T-helper 2 cell (primary cell): ENCODE results near the gene SURF4.
A peak's percentile ranks its signal among the peaks of the same experiment; 100 is the strongest.

ENCODE experiments used
- DNase-seq, 5 experiments: peaks; one replicate each; pipeline versions ENCODE4 v3.0.0 to v3.0.0-alpha.2; 2012 to 2022

SURF4 gene

DNA sequence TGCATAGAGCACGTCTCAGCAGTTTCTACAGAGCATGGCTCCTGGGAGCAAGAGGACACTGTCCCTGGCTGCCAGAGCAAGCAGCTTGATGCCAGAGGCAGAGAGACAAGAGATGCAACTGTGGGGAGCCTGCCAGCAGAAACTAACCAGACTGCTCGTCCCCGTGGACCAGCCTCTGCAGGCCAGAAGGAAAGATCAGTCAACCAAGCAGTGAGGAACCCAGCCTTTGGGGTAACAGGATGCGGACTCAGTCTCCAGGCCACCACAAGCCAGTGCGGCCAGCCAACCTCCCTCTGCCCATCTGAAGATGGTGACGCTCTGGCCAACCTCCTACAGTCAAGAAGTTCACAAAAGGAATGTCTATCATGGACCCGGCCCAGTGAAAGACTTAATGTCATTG lies 3.7 kb downstream of the SURF4 start:
- no peak for DNase-seq

DNA sequence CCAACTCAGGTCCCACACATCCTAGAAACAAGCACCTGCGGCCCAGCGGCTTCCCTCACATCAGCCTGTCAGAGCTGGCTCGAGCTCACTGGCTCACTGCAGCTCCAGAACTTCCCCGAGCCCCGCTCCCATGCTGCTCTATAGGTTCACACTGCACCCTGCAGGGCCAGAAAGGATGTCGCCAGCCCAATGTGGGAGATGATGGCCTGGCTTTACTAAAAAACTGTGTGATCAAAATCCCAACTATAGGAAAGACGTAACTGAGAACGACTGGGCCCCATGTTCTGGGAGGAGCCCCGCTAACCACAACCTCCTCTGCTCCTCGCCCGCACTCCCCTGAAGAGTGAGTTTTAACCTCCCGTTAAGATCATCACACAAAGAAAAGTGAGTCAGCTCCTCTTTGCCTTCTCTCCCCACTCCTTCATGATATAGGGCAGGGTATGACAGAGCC lies 4.6 kb downstream of the SURF4 start:
- DNase-seq: peak in 4 of 5 experiments; percentile 58 to 88 (median 72)

DNA sequence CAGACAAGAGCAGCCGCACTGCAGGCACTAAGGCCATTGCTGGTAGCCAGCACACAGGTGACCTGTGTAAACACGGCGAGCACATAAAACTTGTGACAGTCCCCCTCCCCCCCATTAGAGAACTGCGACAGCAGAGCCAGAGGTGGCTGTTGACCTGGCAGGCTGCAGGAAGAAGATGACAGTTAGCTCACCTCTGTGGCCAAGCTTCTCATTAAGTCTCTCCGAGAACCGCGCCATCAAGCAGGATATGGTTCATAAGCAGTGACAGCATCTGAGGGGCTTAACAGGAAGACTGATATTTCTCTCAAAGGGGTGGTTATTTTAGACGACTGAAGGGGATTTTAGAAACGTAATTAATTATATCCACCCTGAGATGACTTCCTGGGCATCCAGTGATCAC lies 5.2 kb downstream of the SURF4 start:
- peak in 3 of 5 experiments; percentile 26 to 88 (median 75) for DNase-seq

DNA sequence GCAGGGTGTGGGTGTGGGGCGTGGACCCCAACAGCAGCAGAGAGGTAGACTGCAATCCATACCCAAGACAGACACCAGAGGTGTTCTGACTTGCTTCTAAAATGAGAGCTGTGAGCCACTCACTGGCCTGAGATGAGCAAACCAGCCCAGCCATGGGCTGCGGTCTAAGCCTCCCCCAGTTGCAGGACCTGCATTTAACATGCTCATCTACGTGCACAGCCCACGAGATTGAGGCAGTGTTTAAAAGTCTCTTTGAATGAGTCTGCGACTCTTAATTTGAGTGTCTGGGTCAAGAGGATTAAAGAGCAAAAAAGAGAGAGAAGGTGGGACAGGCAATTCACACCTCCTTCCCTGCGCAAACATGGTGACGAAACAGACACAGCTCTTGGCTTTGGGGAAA lies 5.9 kb downstream of the SURF4 start:
- peak in 2 of 5 experiments; percentile 64 to 72 for DNase-seq

DNA sequence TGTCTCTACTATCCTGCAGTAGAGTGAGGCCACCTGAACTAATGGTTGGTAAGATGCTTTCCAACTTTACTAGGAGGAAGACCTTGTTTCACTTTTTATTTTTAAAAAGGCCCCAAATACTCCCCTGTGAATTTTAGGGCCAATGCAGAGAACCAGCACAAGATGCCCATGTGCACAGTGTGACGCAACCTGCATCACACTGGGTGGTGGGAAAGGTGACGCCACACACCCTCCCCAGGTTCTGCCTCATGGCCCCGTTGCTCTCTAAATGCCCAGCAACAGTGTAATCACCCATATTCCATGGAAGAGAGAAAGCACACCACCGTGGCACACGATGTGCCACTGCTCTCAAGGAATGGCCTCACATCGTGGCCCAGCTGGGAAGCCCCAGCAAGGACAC lies 6.4 kb downstream of the SURF4 start:
- DNase-seq: peak in 1 of 5 experiments; percentile 34

DNA sequence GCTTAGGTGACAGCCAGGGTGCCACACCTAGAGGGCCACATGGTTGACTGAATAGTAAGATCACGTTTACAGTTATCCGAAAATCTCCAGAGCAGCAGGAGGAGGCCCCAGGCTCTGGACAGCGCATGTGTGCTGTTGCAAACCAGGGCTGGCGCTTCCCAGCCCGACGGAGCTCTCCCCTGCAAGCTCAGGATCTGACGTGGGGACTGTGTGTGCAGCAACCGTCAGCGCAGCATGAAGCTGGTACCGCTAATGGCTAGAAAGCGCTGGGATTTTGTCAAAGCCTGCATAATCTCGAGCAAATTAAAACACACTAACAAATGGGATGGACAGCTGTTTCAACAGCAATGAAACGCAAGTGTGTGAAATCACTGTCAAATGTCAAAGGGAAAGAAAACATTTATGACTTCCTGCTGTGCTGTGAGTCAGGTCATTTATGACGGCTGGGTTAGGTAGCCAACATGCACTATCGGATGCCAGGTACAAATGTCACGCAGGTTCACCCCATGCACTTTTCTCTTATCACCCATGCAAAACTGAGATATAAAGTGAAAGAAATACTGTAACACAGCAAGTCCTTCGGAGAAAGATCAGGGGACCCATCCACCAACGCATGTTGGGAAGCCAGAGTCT lies 7.5 kb downstream of the SURF4 start:
- DNase-seq: no peak

DNA sequence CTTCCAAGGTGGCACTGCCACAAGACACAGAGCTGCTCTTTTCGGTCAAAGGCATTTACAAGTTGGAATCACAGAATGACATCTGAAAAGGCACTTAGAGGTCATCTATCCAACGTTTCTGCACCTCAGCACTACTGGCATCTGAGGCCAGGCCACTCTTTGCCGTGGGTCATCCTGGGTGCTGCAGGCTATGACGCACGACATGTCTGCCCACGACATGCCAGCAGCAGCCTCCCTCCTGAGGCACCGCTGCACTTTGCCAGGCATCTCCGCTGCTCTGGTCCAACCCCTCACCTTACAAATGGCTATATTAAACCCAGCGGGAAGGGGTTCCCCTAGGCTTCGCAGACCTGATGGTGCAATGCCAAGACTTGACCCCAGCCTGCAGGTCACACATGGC lies 8.1 kb downstream of the SURF4 start:
- DNase-seq: no peak

DNA sequence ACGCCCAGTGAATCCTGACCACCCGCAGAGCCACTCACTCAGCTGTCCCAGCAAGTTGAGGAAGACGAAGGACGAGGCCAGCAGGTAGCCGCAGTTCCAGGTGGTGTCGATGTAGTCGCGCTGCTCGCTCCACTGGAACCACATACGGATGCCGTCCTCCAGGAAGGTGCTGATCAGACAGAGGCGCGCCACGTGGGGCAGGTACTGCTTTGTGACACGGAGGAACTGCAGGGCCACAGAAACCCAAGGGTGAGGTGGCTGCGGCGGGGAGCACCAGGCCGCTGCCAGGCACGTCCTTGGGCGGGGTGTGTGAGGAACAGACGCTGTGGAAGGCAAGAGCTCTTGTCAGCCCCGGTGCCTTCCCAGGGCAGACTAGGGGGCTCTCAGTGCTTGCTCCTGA lies 8.6 kb downstream of the SURF4 start:
- DNase-seq: no peak

DNA sequence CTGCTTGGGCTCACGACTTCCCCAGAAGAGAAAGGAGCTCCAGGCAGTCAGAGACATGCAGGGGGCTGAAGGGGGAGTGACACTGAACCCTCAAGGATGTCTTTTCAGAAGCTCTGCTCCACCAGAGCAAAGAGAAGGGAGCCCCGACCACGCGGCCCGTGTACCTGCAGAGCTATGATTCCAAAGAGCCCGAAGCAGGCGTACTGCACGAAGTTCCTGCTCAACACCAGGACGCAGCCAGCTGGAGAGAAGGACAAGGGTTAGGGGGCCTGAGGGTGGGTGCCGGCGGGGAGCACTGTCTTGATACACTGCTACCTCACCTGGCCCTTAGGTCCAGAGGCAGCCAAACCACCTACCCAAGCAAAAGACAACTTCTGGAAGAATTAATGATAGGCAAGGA lies 9.4 kb downstream of the SURF4 start:
- no peak for DNase-seq

DNA sequence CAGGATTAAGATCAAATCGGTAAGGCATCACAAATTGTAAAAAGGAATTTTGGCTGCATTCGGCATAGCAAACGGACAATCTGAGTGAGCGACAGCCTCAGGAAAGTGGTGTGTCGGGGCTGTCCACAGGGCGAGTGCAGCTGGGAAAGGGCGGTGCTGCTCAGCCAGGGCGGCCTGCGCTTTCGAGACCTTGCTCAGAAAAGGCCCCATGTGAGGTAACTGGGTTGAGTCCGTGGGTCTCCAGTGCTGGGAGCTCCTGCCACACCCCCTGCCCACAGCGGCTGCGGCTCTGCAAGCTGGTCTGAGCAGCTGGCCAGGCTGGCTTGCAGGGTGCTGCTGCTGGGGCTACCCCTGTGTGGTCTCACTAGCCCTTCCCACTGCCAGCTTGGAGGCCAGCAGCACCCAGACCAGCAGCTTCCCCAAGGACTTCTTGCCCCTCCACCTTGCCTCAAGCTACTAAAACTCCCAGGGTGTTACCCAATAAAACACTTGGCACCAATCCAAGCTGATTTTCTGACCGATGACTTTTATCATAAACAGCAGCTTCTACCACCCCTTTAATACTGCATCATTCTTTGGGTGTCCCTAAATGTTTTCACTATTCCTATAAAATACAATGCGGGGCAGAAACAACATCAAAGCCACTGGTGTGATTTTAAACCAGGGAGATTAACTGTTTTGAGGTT lies 13.4 kb downstream of the SURF4 start:
- no peak for DNase-seq

DNA sequence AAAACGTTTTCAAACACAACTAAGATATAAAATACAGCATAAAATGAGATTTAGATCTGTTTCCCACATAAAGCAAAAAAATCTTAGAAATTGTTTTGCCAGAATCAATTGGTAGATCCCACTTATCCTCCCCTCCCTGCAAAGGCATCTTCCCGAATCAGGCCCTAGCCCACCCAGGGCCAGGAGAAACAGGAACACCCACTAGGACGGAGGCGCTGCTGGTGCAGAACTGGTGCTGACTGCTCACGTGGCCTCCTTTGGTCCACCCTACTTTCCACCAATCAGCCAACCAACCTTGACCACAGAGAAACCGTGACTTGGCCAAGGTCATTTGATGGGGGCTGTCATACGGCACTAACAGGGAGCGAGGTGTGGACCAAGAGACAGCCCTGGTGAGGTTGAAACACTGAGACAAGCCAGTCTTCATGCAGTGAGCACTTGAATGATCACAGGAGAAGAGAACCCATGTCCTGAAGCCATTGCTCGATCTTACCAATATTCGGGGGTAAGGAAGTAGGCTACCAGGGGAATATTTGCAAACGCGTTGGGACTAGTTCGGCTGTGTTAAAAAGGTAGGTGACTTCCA lies 14.3 kb downstream of the SURF4 start:
- DNase-seq: no peak

DNA sequence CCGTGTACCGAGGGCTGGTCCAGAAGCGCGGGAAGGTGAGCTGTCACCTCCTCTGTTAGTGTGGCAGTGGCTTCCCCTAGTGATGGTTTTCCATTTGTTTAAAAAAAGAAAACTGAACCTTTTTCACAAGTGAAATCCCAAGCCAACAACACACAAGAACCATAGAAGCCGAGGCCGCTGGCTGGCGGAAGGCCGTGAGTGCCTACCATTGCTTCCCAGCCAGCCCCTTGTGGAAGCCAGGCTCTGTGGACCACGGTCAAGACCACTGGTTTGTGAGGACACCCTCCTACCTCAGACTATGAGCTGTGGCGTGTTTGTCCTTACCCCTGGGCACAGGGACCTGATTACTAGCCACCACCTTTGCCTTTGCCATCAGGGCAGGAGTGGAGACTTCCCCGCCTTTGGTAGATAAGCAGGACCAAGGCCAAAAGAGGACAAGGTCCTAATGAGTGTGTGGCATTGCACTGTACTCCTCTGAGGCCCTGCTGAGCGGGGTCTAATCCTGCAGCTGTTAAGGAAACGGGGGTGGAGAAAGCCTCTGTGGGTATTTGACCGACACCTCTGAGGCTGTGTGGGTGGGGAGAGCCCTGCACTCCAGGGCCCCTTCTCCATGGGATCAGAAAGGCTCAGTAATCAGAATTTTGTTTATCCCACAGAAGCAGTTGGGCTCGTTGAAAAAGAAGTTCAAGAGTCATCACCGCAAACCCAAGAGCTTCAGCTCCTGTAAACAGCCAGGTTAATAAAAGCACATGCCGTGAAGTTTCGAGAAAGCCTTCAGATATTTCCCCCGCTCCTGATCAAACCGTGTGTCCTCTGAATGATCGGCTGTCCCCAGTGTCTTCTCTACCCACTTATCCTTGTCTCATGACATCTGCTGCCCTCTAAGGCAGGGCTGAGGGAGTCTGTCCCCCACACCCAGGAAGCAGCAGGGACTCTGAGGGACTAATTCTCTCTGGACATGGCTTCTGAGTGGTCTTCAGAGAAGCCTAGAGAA lies 15.2 kb downstream of the SURF4 start:
- no peak for DNase-seq

DNA sequence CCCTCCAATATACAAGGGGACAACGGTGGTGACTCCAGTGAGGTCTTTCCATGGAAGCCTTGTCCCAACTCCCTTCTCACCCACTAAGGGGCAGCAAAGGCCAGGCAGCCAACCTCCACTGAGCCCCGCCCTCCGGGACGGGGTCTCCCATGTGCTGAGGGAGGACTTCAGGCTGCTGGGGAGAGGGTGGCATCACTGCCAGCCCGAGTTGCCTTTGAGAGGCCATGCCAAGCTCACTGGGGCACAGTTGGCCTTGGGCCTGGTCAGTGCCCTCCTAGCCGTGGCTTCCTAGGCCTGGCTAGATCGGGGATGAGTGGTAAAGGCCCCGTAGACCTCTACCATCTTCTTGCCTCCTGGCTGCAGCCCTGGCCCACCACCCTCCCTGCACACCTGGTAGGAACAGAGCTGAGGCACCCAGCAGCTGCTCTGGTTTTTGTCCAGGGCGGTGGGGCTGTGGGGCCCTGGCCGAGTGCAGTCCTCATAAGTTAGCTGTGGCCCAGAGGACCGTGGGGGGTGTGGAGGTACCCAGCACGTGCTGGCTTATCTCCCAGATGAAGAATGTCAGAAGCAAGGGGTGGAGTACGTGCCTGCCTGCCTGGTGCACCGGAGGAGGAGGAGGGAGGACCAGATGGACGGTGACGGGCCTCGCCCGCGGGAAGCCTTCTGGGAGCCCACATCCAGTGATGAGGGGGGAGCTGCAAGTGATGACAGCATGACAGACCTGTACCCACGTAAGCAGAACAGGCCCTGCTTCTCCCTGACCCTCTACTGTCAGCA lies 16.3 kb downstream of the SURF4 start:
- DNase-seq: no peak

DNA sequence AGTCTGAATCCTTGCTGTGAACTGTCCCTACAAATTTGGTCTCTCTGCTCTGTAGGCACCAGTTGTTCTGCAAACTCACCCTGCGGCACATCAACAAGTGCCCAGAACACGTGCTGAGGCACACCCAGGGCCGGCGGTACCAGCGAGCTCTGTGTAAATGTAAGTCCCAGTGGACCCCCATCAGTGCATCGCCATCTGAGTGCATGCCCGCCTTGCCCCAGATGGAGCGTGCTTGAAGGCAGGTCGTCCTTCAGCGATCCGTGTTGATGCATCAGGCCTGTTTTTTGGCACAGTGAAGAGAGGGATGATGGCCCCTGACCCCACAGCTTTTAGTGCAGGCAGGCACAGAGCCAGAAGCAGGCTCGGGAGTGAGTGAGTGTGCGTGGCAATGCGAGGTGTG lies 18.2 kb downstream of the SURF4 start:
- DNase-seq: no peak

DNA sequence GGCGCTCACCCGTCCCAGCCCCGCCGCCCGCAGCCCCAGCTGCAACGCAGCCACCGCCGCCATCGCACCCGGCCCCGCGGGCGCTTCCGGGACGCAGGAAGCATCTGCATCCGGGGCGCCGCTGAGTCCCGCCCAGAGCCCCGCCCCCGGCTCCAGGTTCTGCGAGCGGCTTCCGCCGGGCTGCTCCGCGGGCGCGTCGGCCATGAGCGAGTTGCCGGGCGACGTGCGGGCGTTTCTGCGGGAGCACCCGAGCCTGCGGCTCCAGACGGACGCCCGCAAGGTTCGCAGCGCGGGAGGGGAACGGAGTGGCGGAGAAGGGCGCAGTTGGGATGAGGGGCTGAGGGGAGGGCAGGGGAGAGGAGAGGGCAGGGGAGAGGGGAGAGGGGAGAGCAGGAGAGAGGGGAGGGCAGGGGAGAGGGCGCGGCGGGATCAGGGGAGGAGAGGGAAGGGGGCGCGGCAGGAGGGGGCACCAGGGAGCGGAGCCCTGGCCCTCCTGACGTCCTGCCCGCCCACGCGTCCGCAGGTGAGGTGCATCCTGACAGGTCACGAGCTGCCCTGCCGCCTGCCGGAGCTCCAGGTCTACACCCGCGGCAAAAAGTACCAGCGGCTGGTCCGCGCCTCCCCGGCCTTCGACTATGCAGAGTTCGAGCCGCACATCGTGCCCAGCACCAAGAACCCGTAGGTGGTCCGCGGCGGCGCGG lies 19.3 kb downstream of the SURF4 start, which contains the start of the genes SURF1 and SURF2:
TSS of gene SURF1 (minus strand) at position 97 of the 701 bp plus-strand sequence. CDS start at position 63, 34 bp downstream.
TSS of gene SURF2 (plus strand) at position 160 of the 701 bp plus-strand sequence. CDS start at position 203, 43 bp downstream.
- DNase-seq: peak; percentile 79 to 91 (median 86)

DNA sequence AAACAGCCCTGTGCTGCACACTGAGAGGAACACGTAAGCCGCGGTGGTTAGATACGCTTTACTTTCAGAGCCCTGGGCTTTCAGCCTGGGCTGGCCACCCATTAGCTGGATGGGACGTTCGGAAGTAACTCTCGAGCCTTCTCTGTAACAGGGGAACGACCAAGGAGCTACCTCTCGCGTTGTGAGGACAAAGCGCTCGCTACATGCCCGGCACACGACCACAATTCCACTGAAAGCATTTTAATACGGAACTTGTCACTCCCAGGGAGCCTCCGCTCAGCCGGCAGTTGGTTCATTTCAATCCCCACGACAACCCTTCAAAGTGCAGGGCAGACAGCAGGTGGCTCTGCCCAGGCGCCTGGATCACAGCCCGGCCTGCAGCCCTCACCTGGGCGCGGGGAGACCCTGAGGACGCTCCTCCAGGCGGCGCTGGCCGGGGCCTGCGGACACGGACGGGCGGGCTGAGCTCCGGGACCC lies 19.9 kb downstream of the SURF4 start:
- DNase-seq: peak in 1 of 5 experiments; percentile 43

DNA sequence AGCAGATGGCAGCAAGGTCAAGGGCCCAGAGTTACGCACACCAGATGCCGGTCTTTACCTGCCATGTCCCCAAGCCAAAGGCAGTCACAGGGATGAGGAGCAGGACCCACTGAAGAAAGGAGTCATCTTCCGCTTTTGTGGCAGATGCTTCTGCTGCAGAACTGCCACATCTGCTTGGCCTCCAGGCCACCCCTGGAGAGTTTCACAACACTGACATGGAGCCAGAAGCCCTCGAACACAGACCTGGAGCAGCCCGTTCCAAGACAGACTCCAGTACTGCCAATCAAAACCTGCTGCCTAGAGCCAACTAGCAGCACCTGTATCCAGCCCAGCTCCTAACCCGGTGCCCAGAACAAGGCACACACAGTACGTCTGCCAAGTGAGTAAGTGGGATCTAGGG lies 21.1 kb downstream of the SURF4 start:
- no peak for DNase-seq

DNA sequence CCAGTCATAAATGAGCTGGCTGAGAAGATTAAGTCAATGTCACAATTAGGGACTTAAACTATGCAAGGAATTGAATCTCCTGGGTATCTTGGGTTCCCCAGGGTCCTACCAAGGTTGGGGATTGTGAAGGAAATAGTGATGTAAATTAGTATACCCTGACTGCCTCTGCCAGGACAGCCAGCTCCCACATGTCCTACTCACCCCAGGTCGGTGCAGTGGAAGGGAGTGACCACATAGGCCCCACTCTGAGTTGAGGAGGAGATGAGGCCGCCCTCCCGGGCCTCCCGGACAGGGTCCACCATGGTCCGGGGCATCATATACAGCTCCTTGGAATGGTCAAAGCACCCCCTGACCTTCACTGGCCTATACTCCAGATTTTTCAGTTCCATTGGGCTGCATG lies 22.3 kb downstream of the SURF4 start:
- no peak for DNase-seq

DNA sequence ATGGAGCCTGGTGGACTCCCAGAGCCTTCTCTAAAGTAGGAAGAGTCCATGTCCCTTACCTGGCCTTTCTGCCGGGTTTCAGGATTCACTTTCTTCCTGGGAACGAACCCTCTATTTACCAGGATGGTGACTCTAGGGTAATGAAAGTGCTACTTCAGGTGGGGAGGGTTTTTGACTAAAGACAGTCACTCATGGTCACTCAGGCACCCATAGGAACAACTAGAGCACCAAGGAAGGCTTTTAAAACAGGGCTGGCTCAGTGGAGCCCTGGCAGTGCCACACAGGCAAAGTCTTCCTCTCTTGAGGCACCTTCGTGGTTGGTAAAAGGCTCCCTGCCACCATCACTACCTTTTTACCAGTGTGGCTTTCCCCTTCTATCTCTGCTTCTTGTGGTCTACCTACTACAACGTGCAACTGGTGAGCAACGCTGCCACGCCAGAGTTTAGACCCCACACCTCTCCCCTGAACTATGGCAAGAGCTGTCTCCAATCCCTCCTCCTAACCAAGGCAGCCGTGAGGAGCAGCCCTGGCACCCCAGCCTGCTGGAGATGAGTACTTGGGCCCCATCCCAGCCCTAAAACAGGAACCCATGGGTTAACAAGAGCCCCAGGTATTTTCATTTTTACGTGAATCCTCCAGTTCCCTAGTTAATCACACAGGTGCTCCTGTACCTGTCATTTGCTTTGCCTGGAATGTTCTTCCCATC lies 23.1 kb downstream of the SURF4 start:
- no peak for DNase-seq

DNA sequence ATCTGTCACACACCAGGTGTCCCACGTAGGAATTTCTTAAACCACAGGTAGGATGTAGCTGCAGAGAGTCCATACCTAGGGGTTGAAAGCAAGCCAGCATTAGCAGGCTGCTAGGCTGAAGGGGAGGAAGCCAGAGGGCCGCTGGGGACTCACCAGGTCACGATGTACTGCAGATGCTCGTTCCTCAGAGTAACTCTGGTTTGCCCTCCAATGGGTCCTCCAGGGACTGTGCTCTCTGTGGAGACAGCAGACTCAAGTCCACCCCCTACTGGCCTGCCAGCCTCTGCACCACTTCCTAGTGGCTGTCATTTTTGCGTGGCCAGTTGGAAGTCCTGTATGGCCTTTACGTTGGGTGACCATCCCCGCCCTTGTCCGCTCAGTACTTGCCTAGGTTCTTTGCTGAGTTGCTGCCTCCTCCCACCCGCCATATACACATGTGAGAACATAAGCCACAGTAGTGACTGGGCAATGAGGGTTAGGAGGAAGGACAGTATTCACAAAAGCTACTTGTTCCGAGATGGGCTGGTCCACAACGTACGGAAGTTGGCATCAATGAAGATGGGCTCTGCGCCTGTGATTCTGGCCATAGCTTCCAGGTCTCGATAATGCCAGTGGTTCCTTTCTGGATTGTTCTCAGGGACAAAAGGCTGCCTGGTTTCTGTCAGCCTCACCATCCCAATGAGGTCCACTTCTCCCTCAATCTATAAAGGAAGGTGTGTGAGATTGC lies 23.8 kb downstream of the SURF4 start:
- peak in 1 of 5 experiments; percentile 61 for DNase-seq
